ENCODE data around the gene WDR11.

Gene WDR11, protein sequence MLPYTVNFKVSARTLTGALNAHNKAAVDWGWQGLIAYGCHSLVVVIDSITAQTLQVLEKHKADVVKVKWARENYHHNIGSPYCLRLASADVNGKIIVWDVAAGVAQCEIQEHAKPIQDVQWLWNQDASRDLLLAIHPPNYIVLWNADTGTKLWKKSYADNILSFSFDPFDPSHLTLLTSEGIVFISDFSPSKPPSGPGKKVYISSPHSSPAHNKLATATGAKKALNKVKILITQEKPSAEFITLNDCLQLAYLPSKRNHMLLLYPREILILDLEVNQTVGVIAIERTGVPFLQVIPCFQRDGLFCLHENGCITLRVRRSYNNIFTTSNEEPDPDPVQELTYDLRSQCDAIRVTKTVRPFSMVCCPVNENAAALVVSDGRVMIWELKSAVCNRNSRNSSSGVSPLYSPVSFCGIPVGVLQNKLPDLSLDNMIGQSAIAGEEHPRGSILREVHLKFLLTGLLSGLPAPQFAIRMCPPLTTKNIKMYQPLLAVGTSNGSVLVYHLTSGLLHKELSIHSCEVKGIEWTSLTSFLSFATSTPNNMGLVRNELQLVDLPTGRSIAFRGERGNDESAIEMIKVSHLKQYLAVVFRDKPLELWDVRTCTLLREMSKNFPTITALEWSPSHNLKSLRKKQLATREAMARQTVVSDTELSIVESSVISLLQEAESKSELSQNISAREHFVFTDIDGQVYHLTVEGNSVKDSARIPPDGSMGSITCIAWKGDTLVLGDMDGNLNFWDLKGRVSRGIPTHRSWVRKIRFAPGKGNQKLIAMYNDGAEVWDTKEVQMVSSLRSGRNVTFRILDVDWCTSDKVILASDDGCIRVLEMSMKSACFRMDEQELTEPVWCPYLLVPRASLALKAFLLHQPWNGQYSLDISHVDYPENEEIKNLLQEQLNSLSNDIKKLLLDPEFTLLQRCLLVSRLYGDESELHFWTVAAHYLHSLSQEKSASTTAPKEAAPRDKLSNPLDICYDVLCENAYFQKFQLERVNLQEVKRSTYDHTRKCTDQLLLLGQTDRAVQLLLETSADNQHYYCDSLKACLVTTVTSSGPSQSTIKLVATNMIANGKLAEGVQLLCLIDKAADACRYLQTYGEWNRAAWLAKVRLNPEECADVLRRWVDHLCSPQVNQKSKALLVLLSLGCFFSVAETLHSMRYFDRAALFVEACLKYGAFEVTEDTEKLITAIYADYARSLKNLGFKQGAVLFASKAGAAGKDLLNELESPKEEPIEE

GRCh38 chr10:120850911-120851865 lies at the start of gene WDR11:
Gene WDR11 (plus strand): TSS chr10:120851362. CDS start chr10:120851421, 59 bp downstream.
- H3K4me3 Mint-ChIP-seq, result peak within 1 kb of the TSS; percentile 96
- H3K27me3 Mint-ChIP-seq, result peaks cover 5% of the 10 kb centered on the region
- DNase-seq (ENCODE audit: low spot score in 2 of 2) (peak; percentile 33 to 57), ATAC-seq (replicated peaks; ENCODE audit: extremely low read depth, poor library complexity, severe bottlenecking) (peak; percentile 90)
- H3K36me3 Mint-ChIP-seq (ENCODE audit: insufficient read depth), result peaks cover 16% of the 10 kb centered on the region
- peak within 1 kb of the TSS; percentile 98 for H3K27ac Mint-ChIP-seq (ENCODE audit: low read depth)
- no peaks in the 10 kb centered on the region for H3K9me3 Mint-ChIP-seq
- H3K4me1 Mint-ChIP-seq, result peaks cover 38% of the 10 kb centered on the region

DNA sequence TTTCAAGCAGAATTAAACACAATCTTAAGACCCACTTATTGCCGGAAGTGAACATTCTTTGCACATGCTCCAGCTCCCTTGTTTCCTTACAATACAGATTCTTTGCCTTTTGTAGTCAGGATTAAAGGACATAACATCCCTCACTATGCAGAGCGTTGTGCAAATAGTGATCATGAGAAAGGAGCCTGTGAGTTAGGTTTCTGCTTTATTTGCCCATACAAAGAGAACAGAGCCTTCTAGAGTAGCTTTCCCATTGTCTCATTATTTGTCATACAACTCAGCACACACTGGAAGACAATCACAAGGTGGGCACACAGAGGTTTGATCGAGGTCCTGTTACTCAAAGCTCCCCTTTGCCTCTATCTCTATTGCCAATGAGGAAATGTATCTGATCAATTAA lies 48.2 kb upstream of the WDR11 start:
- DNase-seq (ENCODE audit: low spot score in 2 of 2), result no peak
- peaks cover 38% of the 10 kb centered on the region for H3K27me3 Mint-ChIP-seq
- no peak for ATAC-seq (replicated peaks; ENCODE audit: extremely low read depth, poor library complexity, severe bottlenecking)
- H3K9me3 Mint-ChIP-seq, result no peaks in the 10 kb centered on the region
- H3K4me1 Mint-ChIP-seq, result no peaks in the 10 kb centered on the region
- no peak overlapping the region for H3K27ac Mint-ChIP-seq (ENCODE audit: low read depth)
- H3K36me3 Mint-ChIP-seq (ENCODE audit: insufficient read depth), result no peaks in the 10 kb centered on the region
- H3K4me3 Mint-ChIP-seq, result no peak overlapping the region

DNA sequence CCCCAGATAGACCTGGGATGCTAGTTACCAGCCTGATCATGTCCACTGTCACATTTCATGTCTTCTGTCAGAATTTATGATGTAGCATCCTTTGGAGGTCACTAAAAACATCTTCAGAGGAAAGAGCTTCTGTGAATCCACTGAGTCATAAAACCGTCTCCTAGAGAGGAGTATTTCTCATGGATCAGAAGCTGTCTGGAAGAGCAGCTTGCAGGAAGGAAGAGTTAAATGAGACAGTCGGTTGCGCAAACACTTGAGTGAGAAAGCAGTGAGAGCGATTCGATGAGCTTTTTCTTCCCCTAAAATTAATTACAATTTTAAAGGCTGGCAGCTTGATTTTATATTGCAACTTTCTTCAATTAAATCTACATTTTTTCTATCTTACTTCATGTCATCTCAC lies 47.2 kb upstream of the WDR11 start:
- no peaks in the 10 kb centered on the region for H3K4me1 Mint-ChIP-seq
- no peak for ATAC-seq (replicated peaks; ENCODE audit: extremely low read depth, poor library complexity, severe bottlenecking)
- H3K4me3 Mint-ChIP-seq, result no peak overlapping the region
- H3K9me3 Mint-ChIP-seq, result no peaks in the 10 kb centered on the region
- H3K36me3 Mint-ChIP-seq (ENCODE audit: insufficient read depth), result no peaks in the 10 kb centered on the region
- peaks cover 41% of the 10 kb centered on the region for H3K27me3 Mint-ChIP-seq
- no peak overlapping the region for H3K27ac Mint-ChIP-seq (ENCODE audit: low read depth)
- DNase-seq (ENCODE audit: low spot score in 2 of 2), result no peak

GRCh38 chr10:120805014-120805812 lies 45.9 kb upstream of the WDR11 start:
- H3K4me3 Mint-ChIP-seq, result no peak overlapping the region
- no peaks in the 10 kb centered on the region for H3K4me1 Mint-ChIP-seq
- H3K36me3 Mint-ChIP-seq (ENCODE audit: insufficient read depth), result no peaks in the 10 kb centered on the region
- no peak for ATAC-seq (replicated peaks; ENCODE audit: extremely low read depth, poor library complexity, severe bottlenecking)
- no peak overlapping the region for H3K27ac Mint-ChIP-seq (ENCODE audit: low read depth)
- DNase-seq (ENCODE audit: low spot score in 2 of 2), result no peak
- no peaks in the 10 kb centered on the region for H3K9me3 Mint-ChIP-seq
- H3K27me3 Mint-ChIP-seq, result peaks cover 46% of the 10 kb centered on the region

- ATAC-seq (replicated peaks; ENCODE audit: extremely low read depth, poor library complexity, severe bottlenecking) (no peak), DNase-seq (ENCODE audit: low spot score in 2 of 2) (no peak)
- Mint-ChIP-seq H3K36me3 (ENCODE audit: insufficient read depth) (no peaks in the 10 kb centered on the region), H3K27ac (ENCODE audit: low read depth) (no peak overlapping the region), H3K9me3 (no peaks in the 10 kb centered on the region), H3K4me3 (no peak overlapping the region), H3K4me1 (no peaks in the 10 kb centered on the region), H3K27me3 (peaks cover 55% of the 10 kb centered on the region)
These were observed 45.1 kb upstream of the WDR11 start for GRCh38 chr10:120806081-120806480.

DNA sequence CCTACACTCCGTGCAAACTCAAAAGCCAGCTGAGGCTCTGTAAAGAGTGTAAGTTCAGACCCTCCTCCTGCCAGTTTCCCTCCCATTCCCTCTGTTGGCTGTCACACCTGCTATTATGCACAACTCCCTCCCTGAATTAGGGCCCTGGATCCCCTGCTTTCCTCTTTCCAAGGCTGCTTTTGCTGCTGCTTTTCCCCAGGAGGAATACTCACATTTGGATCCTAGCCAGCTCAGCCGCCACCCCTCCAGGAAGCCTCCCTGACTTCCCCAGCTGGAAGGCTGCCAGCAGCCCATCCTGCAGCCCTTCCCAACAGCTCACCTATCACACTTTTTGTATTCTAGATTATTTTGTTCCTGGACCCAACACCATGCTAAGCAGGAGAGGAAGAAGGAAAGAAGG lies 40.9 kb upstream of the WDR11 start:
- DNase-seq (ENCODE audit: low spot score in 2 of 2) (no peak), ATAC-seq (replicated peaks; ENCODE audit: extremely low read depth, poor library complexity, severe bottlenecking) (no peak)
- Mint-ChIP-seq H3K4me1 (no peaks in the 10 kb centered on the region), H3K4me3 (no peak overlapping the region), H3K36me3 (ENCODE audit: insufficient read depth) (no peaks in the 10 kb centered on the region), H3K27ac (ENCODE audit: low read depth) (no peak overlapping the region), H3K9me3 (no peaks in the 10 kb centered on the region), H3K27me3 (peaks cover 47% of the 10 kb centered on the region)

DNA sequence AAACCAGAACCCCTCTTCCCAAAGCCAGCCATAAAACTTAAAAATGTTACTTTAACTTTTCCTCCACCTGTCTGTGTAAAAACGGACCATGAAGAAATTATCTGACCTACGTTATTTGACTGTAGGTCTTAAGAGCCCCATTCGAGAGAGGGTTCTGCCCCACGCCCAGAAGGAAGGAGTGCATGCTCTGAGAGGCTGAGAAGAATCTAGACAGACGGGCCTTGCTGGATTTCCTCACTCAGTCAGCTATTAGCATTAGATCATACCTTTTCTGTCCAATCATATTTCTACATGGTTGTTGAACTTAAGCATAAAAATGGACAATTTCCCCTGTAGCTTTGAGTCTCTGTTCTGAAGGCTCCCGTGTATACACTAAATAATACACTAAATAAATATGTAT lies 38.1 kb upstream of the WDR11 start:
- Mint-ChIP-seq H3K27ac (ENCODE audit: low read depth) (no peak overlapping the region), H3K36me3 (ENCODE audit: insufficient read depth) (no peaks in the 10 kb centered on the region), H3K9me3 (no peaks in the 10 kb centered on the region), H3K27me3 (peaks cover 60% of the 10 kb centered on the region), H3K4me3 (no peak overlapping the region), H3K4me1 (no peaks in the 10 kb centered on the region)
- DNase-seq (ENCODE audit: low spot score in 2 of 2) (no peak), ATAC-seq (replicated peaks; ENCODE audit: extremely low read depth, poor library complexity, severe bottlenecking) (no peak)

GRCh38 chr10:120818301-120818700 lies 32.9 kb upstream of the WDR11 start:
- Mint-ChIP-seq H3K36me3 (ENCODE audit: insufficient read depth) (no peaks in the 10 kb centered on the region), H3K27ac (ENCODE audit: low read depth) (no peak overlapping the region), H3K4me3 (no peak overlapping the region), H3K27me3 (peaks cover 79% of the 10 kb centered on the region), H3K4me1 (no peaks in the 10 kb centered on the region), H3K9me3 (no peaks in the 10 kb centered on the region)
- no peak for ATAC-seq (replicated peaks; ENCODE audit: extremely low read depth, poor library complexity, severe bottlenecking)
- no peak for DNase-seq (ENCODE audit: low spot score in 2 of 2)

DNA sequence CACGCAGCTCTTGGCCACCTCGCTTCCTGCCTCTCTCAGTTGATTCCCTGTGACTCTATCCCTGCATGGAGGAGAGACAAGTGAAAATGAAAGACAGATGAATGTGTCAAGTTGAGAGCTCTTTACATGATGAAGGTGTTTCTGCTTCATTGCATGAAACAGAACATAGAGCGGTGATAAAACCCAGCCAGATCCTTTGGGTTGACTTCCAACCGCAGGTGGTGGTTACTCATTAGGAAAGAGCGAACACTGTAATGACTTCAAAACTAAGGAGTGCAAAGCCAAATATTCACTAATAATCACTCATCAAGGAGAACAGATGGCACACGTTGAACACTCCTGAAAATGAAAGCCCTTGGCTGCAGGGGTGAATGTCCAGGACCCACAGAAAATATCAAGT lies 31.8 kb upstream of the WDR11 start:
- no peak for DNase-seq (ENCODE audit: low spot score in 2 of 2)
- H3K4me1 Mint-ChIP-seq, result no peaks in the 10 kb centered on the region

GRCh38 chr10:120823266-120823665 lies 27.9 kb upstream of the WDR11 start:
- no peaks in the 10 kb centered on the region for H3K9me3 Mint-ChIP-seq
- H3K27ac Mint-ChIP-seq (ENCODE audit: low read depth), result no peak overlapping the region
- ATAC-seq (replicated peaks; ENCODE audit: extremely low read depth, poor library complexity, severe bottlenecking) (no peak), DNase-seq (ENCODE audit: low spot score in 2 of 2) (no peak)
- no peak overlapping the region for H3K4me3 Mint-ChIP-seq
- H3K27me3 Mint-ChIP-seq, result peaks cover 70% of the 10 kb centered on the region
- peaks cover 5% of the 10 kb centered on the region for H3K4me1 Mint-ChIP-seq
- no peaks in the 10 kb centered on the region for H3K36me3 Mint-ChIP-seq (ENCODE audit: insufficient read depth)

More for the DNA sequence above, 31.8 kb upstream of the WDR11 start:
- Mint-ChIP-seq H3K4me3 (no peak overlapping the region), H3K9me3 (no peaks in the 10 kb centered on the region), H3K36me3 (ENCODE audit: insufficient read depth) (no peaks in the 10 kb centered on the region), H3K27ac (ENCODE audit: low read depth) (no peak overlapping the region), H3K27me3 (peaks cover 85% of the 10 kb centered on the region)
- no peak for ATAC-seq (replicated peaks; ENCODE audit: extremely low read depth, poor library complexity, severe bottlenecking)

DNA sequence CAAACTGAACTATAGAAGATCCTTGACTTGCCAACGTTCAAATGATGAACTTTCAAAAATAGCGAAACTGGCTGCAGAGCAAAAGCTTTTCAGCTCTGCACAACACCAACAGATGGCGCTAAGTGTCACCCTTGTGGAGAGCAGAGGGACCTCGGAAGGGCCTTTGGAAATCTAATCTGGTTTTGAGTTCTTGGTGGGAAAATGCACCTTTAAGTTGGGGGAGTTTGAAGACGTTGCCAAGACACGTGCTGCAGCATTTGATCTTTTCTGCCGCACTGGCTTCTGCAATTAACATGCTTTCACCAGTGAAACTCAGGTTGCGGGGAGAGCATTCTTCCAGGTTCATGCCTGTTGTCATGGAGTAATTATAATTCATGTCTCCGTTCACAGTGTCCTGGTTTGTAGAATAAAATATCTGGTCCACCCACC lies 26.3 kb upstream of the WDR11 start:
- ATAC-seq (replicated peaks; ENCODE audit: extremely low read depth, poor library complexity, severe bottlenecking) (no peak), DNase-seq (ENCODE audit: low spot score in 2 of 2) (no peak)
- peaks cover 59% of the 10 kb centered on the region for H3K27me3 Mint-ChIP-seq
- H3K4me1 Mint-ChIP-seq, result peaks cover 5% of the 10 kb centered on the region
- no peaks in the 10 kb centered on the region for H3K9me3 Mint-ChIP-seq
- no peak overlapping the region for H3K4me3 Mint-ChIP-seq
- no peaks in the 10 kb centered on the region for H3K36me3 Mint-ChIP-seq (ENCODE audit: insufficient read depth)
- no peak overlapping the region for H3K27ac Mint-ChIP-seq (ENCODE audit: low read depth)
